CD4-positive, CD25-positive, alpha-beta regulatory T cell (primary cell): ENCODE measurements around the gene HOXC12. TPM values are rescaled to one million over a fixed set of nuclear protein-coding genes. Genes with fewer than 3 reads are reported as not detected.

Experiments used
- ATAC-seq, 2 donors: fragments of 150-1000 bp; cut with Tn5 transposase; one replicate each; pipeline ENCODE4 v1.10.0; 2021; ENCODE audit warnings: low read depth in 2 of 2, moderate number of reproducible peaks in 2 of 2, moderate library complexity in 1 of 2
- DNase-seq, 3 donors: peaks; one replicate each; pipeline versions ENCODE4 v3.0.0 to v3.0.0-alpha.2; 2012 to 2022; ENCODE audit warnings: mixed read lengths in 1 of 3
- H3K27ac ChIP-seq: one replicate; pipeline ENCODE4 v1.7.0; 2013; ENCODE audit warnings: mild to moderate bottlenecking, low read length; ENCODE audit not compliant: insufficient read depth, poor library complexity, severe bottlenecking
- H3K27me3 ChIP-seq: one replicate; pipeline ENCODE4 v1.7.0; 2013; ENCODE audit warnings: low read length; ENCODE audit not compliant: control insufficient read depth, insufficient read depth
- H3K36me3 ChIP-seq: one replicate; pipeline ENCODE4 v1.7.0; 2013; ENCODE audit warnings: mild to moderate bottlenecking, low read length, moderate library complexity; ENCODE audit not compliant: control insufficient read depth, insufficient read depth
- H3K4me1 ChIP-seq: 2 replicates; pipeline ENCODE4 v1.7.0; 2013; ENCODE audit warnings: mild to moderate bottlenecking, low read length; ENCODE audit not compliant: insufficient read depth, control insufficient read depth, poor library complexity, severe bottlenecking
- H3K4me3 ChIP-seq: one replicate; pipeline ENCODE4 v1.7.0; 2013; ENCODE audit warnings: low read depth, mild to moderate bottlenecking, low read length, moderate library complexity
- H3K9me3 ChIP-seq, 2 experiments: 1 replicate in 1 of 2; 2 replicates in 1 of 2; pipeline ENCODE4 v1.7.0; 2013; ENCODE audit warnings: low read length in 2 of 2, mild to moderate bottlenecking in 1 of 2, moderate library complexity in 1 of 2; ENCODE audit not compliant: control insufficient read depth in 2 of 2
- H3K27ac Mint-ChIP-seq, 3 donors: one replicate each; pipeline ENCODE4 v1.8.0; 2020 to 2022; ENCODE audit warnings: mild to moderate bottlenecking in 3 of 3, mixed read lengths in 3 of 3, moderate library complexity in 2 of 3
- H3K27me3 Mint-ChIP-seq: one replicate; pipeline ENCODE4 v1.8.0; 2022; ENCODE audit warnings: mild to moderate bottlenecking, mixed read lengths
- H3K36me3 Mint-ChIP-seq: one replicate; pipeline ENCODE4 v1.8.0; 2020; ENCODE audit warnings: mixed read lengths
- H3K4me1 Mint-ChIP-seq, 4 donors: one replicate each; pipeline ENCODE4 v1.8.0; 2020 to 2022; ENCODE audit warnings: mixed read lengths in 4 of 4, mild to moderate bottlenecking in 1 of 4
- H3K4me3 Mint-ChIP-seq, 4 donors: one replicate each; pipeline ENCODE4 v1.8.0; 2020 to 2022; ENCODE audit warnings: mild to moderate bottlenecking in 4 of 4, mixed read lengths in 4 of 4, moderate library complexity in 3 of 4
- H3K9me3 Mint-ChIP-seq, 7 donors: one replicate each; pipeline ENCODE4 v1.8.0; 2020 to 2022; ENCODE audit warnings: mixed read lengths in 7 of 7, mild to moderate bottlenecking in 3 of 7, moderate library complexity in 2 of 7
- polyA plus RNA-seq, 4 donors: library from polyadenylated mRNA; unstranded; fragments of 300-500 nt; fragmentation: Illumina TruSeq; gene quantifications; one replicate each; pipeline ENCODE4 v1.2.3, GENCODE V29; 2021
- total RNA-seq: library from RNA; stranded (reverse); gene quantifications from one replicate; pipeline ENCODE4 v1.2.3, GENCODE V29; 2022

HOXC12 gene
- total and polyA plus RNA-seq, 5 donors from 2014 or later = not detected

GRCh38 chr12:53951577-53952334 lies 2.9 kb upstream of the HOXC12 start:
- Mint-ChIP-seq H3K4me3 (peak overlapping the region in 1 of 4 donors; percentile 7), H3K9me3 (peaks cover 0 to 3% (median 0%) of the 10 kb centered on the region in 7 donors), H3K27me3 (peaks cover 95% of the 10 kb centered on the region), H3K27ac (peak overlapping the region in 1 of 3 donors; percentile 38), H3K36me3 (no peaks in the 10 kb centered on the region), H3K4me1 (peaks cover 0 to 40% (median 18%) of the 10 kb centered on the region in 4 donors)
- ATAC-seq (no peak), DNase-seq (no peak)
- Histone ChIP-seq H3K27me3 (peaks cover 46% of the 10 kb centered on the region), H3K9me3 (peaks cover 0 to 6% of the 10 kb centered on the region in 2 experiments), H3K27ac (no peak overlapping the region), H3K36me3 (no peaks in the 10 kb centered on the region), H3K4me3 (no peak overlapping the region), H3K4me1 (peaks cover 21% of the 10 kb centered on the region)

- H3K27me3 Mint-ChIP-seq = peaks cover 95% of the 10 kb centered on the region
- no peaks in the 10 kb centered on the region for H3K36me3 ChIP-seq
- H3K4me1 Mint-ChIP-seq = peaks cover 0 to 45% (median 18%) of the 10 kb centered on the region in 4 donors
- H3K9me3 ChIP-seq = peaks cover 0 to 6% of the 10 kb centered on the region in 2 experiments
- no peak overlapping the region for H3K4me3 Mint-ChIP-seq
- DNase-seq (no peak), ATAC-seq (no peak)
- no peak overlapping the region for H3K27ac ChIP-seq
- H3K9me3 Mint-ChIP-seq = peaks cover 0 to 3% (median 0%) of the 10 kb centered on the region in 7 donors
- peaks cover 50% of the 10 kb centered on the region for H3K27me3 ChIP-seq
- H3K27ac Mint-ChIP-seq = peak overlapping the region in 1 of 3 donors; percentile 38
- peaks cover 25% of the 10 kb centered on the region for H3K4me1 ChIP-seq
- no peaks in the 10 kb centered on the region for H3K36me3 Mint-ChIP-seq
- no peak overlapping the region for H3K4me3 ChIP-seq
Observed at GRCh38 chr12:53952335-53952694, 2.4 kb upstream of the HOXC12 start.

GRCh38 chr12:53952871-53953734 lies 1.6 kb upstream of the HOXC12 start:
- Histone ChIP-seq H3K27ac (no peak overlapping the region), H3K27me3 (peaks cover 50% of the 10 kb centered on the region), H3K36me3 (no peaks in the 10 kb centered on the region), H3K4me1 (peaks cover 25% of the 10 kb centered on the region), H3K4me3 (no peak overlapping the region), H3K9me3 (peaks cover 0 to 6% of the 10 kb centered on the region in 2 experiments)
- peak overlapping the region; percentile 16 to 55 (median 31) for H3K4me3 Mint-ChIP-seq
- H3K27me3 Mint-ChIP-seq = peaks cover 95% of the 10 kb centered on the region
- peak overlapping the region in 1 of 3 donors; percentile 37 for H3K27ac Mint-ChIP-seq
- ATAC-seq (no peak), DNase-seq (no peak)
- H3K36me3 Mint-ChIP-seq = peaks cover 3% of the 10 kb centered on the region
- H3K9me3 Mint-ChIP-seq = peaks cover 0 to 5% (median 0%) of the 10 kb centered on the region in 7 donors
- H3K4me1 Mint-ChIP-seq = peaks cover 0 to 45% (median 18%) of the 10 kb centered on the region in 4 donors

GRCh38 chr12:53953831-53954693 lies 641 bp upstream of the HOXC12 start:
- peak overlapping the region in 3 of 4 donors; percentile 21 to 46 (median 40) for H3K4me3 Mint-ChIP-seq
- peak overlapping the region in 2 of 3 donors; percentile 37 to 56 for H3K27ac Mint-ChIP-seq
- peaks cover 53% of the 10 kb centered on the region for H3K27me3 ChIP-seq
- H3K4me3 ChIP-seq = no peak overlapping the region
- H3K36me3 Mint-ChIP-seq = peaks cover 4% of the 10 kb centered on the region
- peaks cover 0 to 6% of the 10 kb centered on the region in 2 experiments for H3K9me3 ChIP-seq
- H3K27me3 Mint-ChIP-seq = peaks cover 95% of the 10 kb centered on the region
- ATAC-seq (no peak), DNase-seq (no peak)
- H3K27ac ChIP-seq = no peak overlapping the region
- no peaks in the 10 kb centered on the region for H3K36me3 ChIP-seq
- H3K4me1 ChIP-seq = peaks cover 25% of the 10 kb centered on the region
- peaks cover 0 to 45% (median 19%) of the 10 kb centered on the region in 4 donors for H3K4me1 Mint-ChIP-seq
- H3K9me3 Mint-ChIP-seq = peaks cover 0 to 7% (median 0%) of the 10 kb centered on the region in 7 donors

GRCh38 chr12:53955036-53955775 lies 503 bp downstream of the HOXC12 start:
- peaks cover 25% of the 10 kb centered on the region for H3K4me1 ChIP-seq
- Mint-ChIP-seq H3K4me3 (no peak overlapping the region), H3K27ac (peak overlapping the region in 1 of 3 donors; percentile 38), H3K4me1 (peaks cover 0 to 45% (median 23%) of the 10 kb centered on the region in 4 donors), H3K27me3 (peaks cover 95% of the 10 kb centered on the region), H3K9me3 (peaks cover 0 to 7% (median 0%) of the 10 kb centered on the region in 7 donors), H3K36me3 (peaks cover 4% of the 10 kb centered on the region)
- DNase-seq (no peak), ATAC-seq (no peak)
- H3K27me3 ChIP-seq = peaks cover 63% of the 10 kb centered on the region
- H3K4me3 ChIP-seq = no peak overlapping the region
- no peak overlapping the region for H3K27ac ChIP-seq
- no peaks in the 10 kb centered on the region for H3K36me3 ChIP-seq
- peaks cover 0 to 6% of the 10 kb centered on the region in 2 experiments for H3K9me3 ChIP-seq

- Histone ChIP-seq H3K4me3 (no peak overlapping the region), H3K4me1 (peaks cover 25% of the 10 kb centered on the region), H3K27me3 (peaks cover 61% of the 10 kb centered on the region), H3K36me3 (no peaks in the 10 kb centered on the region), H3K27ac (no peak overlapping the region), H3K9me3 (peaks cover 0 to 6% of the 10 kb centered on the region in 2 experiments)
- Mint-ChIP-seq H3K4me3 (peak overlapping the region in 3 of 4 donors; percentile 21 to 58 (median 50)), H3K9me3 (peaks cover 0 to 7% (median 0%) of the 10 kb centered on the region in 7 donors), H3K27me3 (peaks cover 95% of the 10 kb centered on the region), H3K27ac (peak overlapping the region in 1 of 3 donors; percentile 38), H3K4me1 (peaks cover 0 to 45% (median 26%) of the 10 kb centered on the region in 4 donors), H3K36me3 (peaks cover 4% of the 10 kb centered on the region)
- ATAC-seq (no peak), DNase-seq (no peak)
Observed at GRCh38 chr12:53955776-53956250, 1.1 kb downstream of the HOXC12 start.
